Thyroid gland (tissue), 4 donors: ENCODE measurements around the gene GPR6.

Source experiments
- POLR2A ChIP-seq, 2 donors: fragments of 450-650 bp; IDR thresholded peaks; one replicate each; pipeline ENCODE4 v1.6.1; 2017; ENCODE audit warnings: antibody characterized with exemption in 2 of 2, mild to moderate bottlenecking in 2 of 2, moderate library complexity in 1 of 2
- TF ChIP-seq, protein P1 (sequence below), 6 experiments: fragments of 200-600 bp in 3 of 6; fragments of 450-650 bp in 3 of 6; sonication (generic) in 3 of 6; IDR thresholded peaks; one replicate each; pipeline ENCODE4 v1.5.1; 2016 to 2019; ENCODE audit warnings: antibody characterized with exemption in 6 of 6, mild to moderate bottlenecking in 2 of 6, inconsistent platforms in 1 of 6, moderate library complexity in 1 of 6

DNA sequence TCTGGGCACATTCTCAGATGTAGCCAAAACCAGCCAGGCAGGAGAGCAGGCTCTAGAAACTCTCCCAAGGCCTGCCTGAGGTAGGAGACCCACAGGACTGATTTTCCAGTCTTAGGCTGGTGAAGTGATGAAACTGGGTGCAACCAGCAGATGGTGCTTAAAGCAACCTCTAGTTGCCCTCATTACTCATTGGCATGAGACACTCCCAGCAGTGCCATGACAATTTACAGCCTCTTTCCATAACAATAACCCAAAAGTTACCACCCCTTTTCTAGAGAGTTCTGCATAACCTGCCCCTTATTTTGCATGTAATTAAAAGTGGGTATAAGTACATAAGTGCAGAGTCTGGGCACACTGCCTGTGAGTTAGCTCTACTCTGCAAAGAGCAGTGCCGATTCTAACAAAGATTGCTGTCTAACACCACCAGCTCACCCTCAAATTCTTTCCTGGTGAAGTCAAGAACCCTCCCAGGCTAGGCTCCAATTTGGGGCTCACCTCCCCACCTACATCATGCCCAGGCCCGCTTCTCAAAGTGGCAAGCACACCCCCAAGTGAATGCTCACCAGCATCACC lies 14.4 kb upstream of the GPR6 start:
- TF ChIP-seq, protein P1, sequence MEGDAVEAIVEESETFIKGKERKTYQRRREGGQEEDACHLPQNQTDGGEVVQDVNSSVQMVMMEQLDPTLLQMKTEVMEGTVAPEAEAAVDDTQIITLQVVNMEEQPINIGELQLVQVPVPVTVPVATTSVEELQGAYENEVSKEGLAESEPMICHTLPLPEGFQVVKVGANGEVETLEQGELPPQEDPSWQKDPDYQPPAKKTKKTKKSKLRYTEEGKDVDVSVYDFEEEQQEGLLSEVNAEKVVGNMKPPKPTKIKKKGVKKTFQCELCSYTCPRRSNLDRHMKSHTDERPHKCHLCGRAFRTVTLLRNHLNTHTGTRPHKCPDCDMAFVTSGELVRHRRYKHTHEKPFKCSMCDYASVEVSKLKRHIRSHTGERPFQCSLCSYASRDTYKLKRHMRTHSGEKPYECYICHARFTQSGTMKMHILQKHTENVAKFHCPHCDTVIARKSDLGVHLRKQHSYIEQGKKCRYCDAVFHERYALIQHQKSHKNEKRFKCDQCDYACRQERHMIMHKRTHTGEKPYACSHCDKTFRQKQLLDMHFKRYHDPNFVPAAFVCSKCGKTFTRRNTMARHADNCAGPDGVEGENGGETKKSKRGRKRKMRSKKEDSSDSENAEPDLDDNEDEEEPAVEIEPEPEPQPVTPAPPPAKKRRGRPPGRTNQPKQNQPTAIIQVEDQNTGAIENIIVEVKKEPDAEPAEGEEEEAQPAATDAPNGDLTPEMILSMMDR (IDR thresholded peaks at IDR 0.05), result no peak
- no peak for TF ChIP-seq POLR2A (IDR thresholded peaks at IDR 0.05)
